ENCODE data around the gene MRPL38.
"Not testable (repeated sequence)": the region's sequence is repeated elsewhere in the genome, so short reads cannot be mapped to it uniquely, and the experiment has no call there.

MRPL38 gene

DNA sequence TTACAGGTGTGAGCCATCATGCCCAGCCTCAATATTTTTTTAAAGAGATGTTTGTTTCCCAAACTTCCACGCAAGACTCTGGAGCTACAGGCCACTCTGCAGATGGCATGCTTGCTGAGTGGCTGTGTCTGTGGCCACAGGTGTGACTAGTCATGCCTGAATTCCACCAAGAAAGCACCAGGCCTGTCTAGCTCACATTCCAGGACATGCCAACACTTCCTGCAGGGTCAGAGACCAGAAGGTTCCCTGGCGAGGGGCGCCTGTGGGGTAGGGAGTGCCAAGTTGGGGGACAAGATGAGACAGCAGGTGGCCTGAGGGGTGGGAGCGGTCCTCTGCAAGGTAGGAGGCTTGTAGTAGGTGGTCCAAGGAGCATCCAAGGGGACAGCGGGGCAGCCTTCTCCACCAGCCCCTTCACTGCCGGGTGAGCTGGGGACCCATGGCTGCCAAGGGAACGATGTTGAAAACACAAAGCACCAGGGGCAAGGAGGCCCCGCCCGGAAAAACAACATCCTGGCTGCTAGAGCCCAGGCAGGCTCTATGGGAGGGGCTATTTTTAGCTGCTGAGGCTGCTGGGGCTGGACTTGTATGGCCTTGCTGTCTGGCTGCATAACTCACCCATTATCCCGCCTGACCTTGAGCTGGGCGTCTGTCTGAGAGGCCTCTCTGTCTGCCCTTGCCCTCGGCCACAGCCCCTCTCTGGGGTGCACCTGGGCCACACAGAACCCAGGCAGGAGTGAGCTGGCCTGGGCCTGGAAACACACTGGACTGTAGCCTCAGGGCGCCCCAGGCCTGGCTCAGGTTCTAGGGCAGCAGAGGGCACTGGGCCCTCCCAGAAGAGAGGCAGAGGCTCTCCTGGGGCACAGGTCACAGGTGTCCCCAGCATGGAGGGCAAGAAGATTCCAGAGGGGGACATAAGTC lies 32.0 kb downstream of the MRPL38 start:
- no peak overlapping the region for H3K4me3 ChIP-seq (replicated peaks; ENCODE audit: low read depth, low read length)
- no peak for DNase-seq (ENCODE audit: extremely low read depth, low read depth)
- no peak for TF ChIP-seq CTCF (IDR thresholded peaks at IDR 0.05; ENCODE audit: low read depth, low read length, missing control alignments)

DNA sequence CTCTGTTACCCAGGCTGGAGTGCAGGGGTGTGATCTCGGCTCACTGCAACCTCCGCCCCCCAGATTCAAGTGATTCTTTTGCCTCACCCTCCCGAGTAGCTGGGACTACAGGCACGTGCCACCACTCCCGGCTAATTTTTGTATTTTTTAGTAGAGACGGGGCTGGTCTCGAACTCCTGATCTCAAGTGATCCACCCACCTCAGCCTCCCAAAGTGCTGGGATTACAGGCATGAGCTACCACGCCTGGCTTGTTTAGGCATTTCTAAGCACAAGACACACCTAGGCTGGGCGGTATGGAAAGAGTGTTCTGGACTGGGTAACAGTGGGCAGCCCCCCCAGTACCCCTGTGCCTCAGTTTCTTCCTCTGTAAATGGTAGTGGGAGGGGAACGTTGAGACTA lies 34.5 kb downstream of the MRPL38 start:
- H3K4me3 ChIP-seq (replicated peaks; ENCODE audit: low read depth, low read length); DNase-seq (ENCODE audit: extremely low read depth, low read depth): not testable (repeated sequence)

GRCh38 chr17:75869282-75870141 lies 35.2 kb downstream of the MRPL38 start:
- no peak for DNase-seq (ENCODE audit: extremely low read depth, low read depth)
- no peak overlapping the region for H3K4me3 ChIP-seq (replicated peaks; ENCODE audit: low read depth, low read length)
- no peak for TF ChIP-seq CTCF (IDR thresholded peaks at IDR 0.05; ENCODE audit: low read depth, low read length, missing control alignments)

DNA sequence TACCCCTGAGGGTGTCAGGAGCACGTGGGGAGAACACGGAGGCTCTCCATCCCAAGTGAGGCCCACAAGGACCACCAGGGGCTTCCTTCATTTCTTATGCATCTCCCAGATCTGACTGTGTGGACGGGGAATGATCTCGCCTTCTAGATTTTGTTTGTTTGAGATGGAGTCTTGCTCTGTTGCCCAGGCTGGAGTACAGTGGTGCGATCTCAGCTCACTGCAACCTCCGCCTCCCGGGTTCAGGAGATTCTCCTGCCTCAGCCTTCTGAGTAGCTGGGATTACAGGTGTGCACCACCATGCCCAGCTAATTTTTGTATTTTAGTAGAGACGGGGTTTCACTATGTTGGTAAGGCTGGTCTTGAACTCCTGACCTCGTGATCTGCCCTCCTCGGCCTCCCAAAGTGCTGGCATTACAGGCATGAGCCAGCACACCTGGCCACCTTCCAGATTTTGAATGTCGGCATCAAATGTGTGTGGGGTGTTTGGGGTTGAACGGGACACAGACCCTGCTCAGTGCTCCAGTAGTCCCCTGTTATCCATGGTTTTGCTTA lies 35.9 kb downstream of the MRPL38 start:
- H3K4me3 ChIP-seq (replicated peaks; ENCODE audit: low read depth, low read length); DNase-seq (ENCODE audit: extremely low read depth, low read depth): not testable (repeated sequence)

GRCh38 chr17:75865404-75866188 lies 39.1 kb downstream of the MRPL38 start:
- DNase-seq (ENCODE audit: extremely low read depth, low read depth); H3K4me3 ChIP-seq (replicated peaks; ENCODE audit: low read depth, low read length): not testable (repeated sequence)

DNA sequence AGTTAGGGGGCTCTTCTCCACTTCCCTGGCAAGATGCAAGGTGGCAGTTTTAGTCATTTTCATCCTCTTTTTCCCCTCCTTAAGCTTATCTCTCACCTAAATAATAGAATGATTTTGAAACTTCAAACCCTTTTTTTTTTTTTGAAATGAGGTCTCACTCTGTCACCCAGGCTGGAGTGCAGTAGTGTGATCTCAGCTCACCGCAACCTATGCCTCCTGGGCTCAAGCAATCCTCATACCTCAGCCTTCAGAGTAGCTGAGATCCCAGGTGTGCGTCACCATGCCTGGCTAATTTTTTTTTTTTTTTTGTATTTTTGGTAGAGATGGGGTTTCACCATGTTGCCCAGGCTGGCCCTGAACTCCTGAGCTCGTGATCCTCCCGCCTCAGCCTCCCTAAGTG lies 39.8 kb downstream of the MRPL38 start:
- DNase-seq (ENCODE audit: extremely low read depth, low read depth); H3K4me3 ChIP-seq (replicated peaks; ENCODE audit: low read depth, low read length): not testable (repeated sequence)

DNA sequence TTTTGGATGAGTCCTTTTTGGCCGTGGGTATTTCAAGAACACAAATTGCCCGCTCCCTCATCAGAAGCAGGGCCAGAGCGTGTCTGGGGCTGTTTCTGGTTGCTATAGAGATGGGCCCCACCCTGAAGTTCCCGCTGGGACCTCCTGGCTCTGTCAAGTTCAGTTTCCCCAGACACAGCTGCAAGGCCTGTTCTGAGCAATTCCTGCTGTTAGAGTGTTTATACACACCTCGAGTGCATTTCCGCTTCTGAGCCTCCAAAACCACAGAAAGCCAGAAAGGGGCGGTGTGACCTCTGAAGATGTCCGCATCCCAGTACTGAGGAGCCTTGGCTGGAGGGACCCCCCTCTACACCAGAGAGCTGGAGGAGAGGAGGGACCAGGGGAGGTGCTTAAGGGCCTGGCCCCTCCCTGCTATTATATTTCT lies 40.2 kb downstream of the MRPL38 start:
- no peak overlapping the region for H3K4me3 ChIP-seq (replicated peaks; ENCODE audit: low read depth, low read length)
- TF ChIP-seq CTCF (IDR thresholded peaks at IDR 0.05; ENCODE audit: low read depth, low read length, missing control alignments), result no peak
- DNase-seq (ENCODE audit: extremely low read depth, low read depth), result peak; percentile 89

DNA sequence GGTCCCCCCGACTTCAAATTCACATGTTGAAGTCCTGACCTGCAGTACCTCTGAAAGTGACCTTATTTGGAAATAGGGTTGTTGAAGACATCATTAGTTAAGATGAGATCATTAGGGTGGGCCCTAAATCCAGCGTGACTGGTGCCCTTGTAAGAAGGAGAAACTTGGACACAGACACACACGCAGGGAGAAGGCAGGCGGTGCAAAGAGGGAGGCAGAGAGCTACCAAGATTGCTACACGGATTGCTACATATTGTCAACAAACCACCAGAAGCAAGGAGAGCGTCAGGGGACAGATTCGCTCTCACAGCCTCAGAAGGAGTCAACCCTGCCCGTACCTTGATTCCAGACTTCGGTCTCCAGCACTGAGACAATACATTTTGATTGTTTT lies 42.8 kb downstream of the MRPL38 start:
- no peak for TF ChIP-seq CTCF (IDR thresholded peaks at IDR 0.05; ENCODE audit: low read depth, low read length, missing control alignments)
- DNase-seq (ENCODE audit: extremely low read depth, low read depth), result no peak
- no peak overlapping the region for H3K4me3 ChIP-seq (replicated peaks; ENCODE audit: low read depth, low read length)

- DNase-seq (ENCODE audit: extremely low read depth, low read depth); H3K4me3 ChIP-seq (replicated peaks; ENCODE audit: low read depth, low read length): not testable (repeated sequence)
Measured at GRCh38 chr17:75859358-75859757, 45.3 kb downstream of the MRPL38 start.

All from HFF-Myc (cell line).